Esophagus muscularis mucosa (tissue), 3 donors: ENCODE measurements around the gene HIVEP2.

Experiments used
- POLR2A ChIP-seq: fragments of 450-650 bp; IDR thresholded peaks from one replicate; pipeline ENCODE4 v1.6.1; 2017; ENCODE audit warnings: antibody characterized with exemption, moderate library complexity, mild to moderate bottlenecking, low read depth
- TF ChIP-seq, protein P1 (sequence below), 3 experiments: fragments of 200-600 bp in 2 of 3; fragments of 450-650 bp in 1 of 3; sonication (generic) in 2 of 3; IDR thresholded peaks; one replicate each; pipeline ENCODE4 v1.5.1; 2017 to 2019; ENCODE audit warnings: antibody characterized with exemption in 3 of 3, mild to moderate bottlenecking in 2 of 3, moderate library complexity in 1 of 3

DNA sequence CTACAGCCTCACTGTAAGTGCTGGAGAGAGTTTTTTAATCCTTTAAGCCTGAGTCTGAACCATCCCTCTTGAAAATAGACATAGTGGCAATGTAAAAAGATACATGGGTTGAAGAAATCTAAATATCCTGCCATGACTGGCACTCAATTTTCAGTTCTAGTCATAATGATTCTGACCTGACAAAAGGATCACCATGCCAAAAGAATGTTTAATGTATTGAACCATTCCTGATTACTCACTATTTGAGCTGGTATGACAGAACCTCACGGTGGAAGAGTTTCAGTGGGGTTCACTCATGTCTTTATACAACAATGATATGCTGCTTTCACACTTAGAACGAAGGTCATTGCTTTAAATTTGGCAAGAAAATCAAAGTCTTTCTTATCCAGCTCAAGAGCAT is 93.4 kb downstream of the HIVEP2 start:
- TF ChIP-seq, protein P1, sequence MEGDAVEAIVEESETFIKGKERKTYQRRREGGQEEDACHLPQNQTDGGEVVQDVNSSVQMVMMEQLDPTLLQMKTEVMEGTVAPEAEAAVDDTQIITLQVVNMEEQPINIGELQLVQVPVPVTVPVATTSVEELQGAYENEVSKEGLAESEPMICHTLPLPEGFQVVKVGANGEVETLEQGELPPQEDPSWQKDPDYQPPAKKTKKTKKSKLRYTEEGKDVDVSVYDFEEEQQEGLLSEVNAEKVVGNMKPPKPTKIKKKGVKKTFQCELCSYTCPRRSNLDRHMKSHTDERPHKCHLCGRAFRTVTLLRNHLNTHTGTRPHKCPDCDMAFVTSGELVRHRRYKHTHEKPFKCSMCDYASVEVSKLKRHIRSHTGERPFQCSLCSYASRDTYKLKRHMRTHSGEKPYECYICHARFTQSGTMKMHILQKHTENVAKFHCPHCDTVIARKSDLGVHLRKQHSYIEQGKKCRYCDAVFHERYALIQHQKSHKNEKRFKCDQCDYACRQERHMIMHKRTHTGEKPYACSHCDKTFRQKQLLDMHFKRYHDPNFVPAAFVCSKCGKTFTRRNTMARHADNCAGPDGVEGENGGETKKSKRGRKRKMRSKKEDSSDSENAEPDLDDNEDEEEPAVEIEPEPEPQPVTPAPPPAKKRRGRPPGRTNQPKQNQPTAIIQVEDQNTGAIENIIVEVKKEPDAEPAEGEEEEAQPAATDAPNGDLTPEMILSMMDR (IDR thresholded peaks at IDR 0.05), result no peak
- no peak for TF ChIP-seq POLR2A
